GM19468 (cell line): ENCODE results near the gene WIZ.

ENCODE experiments used
- ATAC-seq: cut with Tn5 transposase; IDR thresholded peaks from one replicate; pipeline ENCODE4 v1.9.1; 2021; ENCODE audit warnings: mild to moderate bottlenecking, moderate library complexity, moderate number of reproducible peaks; ENCODE audit not compliant: unreplicated experiment; ENCODE audit errors: extremely low read depth

The WIZ gene

DNA sequence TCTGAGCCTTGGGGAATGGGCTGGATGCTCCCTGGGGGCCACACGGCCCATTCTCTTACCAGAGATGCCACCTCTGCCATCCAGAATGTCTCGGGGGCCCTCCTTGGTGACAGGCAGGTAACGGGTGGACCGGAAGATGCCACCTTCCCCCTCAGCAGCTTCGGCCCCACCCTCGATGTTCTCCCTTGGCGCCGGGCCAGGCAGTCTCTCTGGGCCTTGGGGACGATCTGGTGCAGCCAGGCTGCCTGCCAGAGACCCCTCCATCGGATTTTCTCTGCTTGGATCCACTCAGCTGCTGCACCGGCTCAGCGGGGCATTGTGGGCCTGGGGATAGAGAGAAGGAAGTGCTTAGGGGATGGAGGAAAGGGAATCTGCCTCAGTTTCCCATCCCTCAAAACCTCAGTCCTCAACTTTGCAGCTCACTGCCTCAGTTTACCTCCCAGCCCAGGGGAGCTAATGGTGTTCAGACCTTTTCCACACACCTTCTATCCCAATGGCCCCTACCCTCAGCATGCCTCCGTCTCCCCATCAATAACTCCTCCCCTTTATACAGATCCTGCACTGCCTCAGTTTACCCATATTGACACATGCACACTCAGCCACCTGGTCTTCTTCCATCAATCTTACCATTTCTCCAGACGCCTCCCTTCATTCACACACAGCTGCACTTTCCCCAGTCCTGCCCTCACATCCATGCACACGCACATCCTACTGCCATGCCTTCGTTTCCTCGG is 1.5 kb downstream of the WIZ start:
- ATAC-seq, result no peak

DNA sequence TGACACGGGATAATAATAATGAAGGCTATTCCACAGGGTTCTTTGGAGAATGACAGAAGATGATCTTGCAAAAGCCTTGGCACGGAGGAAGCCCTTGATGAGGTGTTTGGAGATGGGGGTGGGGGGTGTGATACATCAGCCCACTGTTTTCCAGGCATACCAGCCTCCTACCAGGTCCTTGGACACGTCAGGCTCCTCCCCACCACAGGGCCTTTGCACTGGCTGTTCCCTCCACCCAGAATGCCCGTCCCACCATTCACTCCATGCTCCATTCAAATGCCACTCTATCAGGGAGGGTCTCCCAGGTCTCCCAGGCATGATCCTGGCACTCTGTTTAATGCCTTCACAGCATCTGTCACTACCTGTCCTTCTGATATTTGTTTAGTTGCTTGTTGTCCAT is 2.7 kb downstream of the WIZ start:
- no peak for ATAC-seq

DNA sequence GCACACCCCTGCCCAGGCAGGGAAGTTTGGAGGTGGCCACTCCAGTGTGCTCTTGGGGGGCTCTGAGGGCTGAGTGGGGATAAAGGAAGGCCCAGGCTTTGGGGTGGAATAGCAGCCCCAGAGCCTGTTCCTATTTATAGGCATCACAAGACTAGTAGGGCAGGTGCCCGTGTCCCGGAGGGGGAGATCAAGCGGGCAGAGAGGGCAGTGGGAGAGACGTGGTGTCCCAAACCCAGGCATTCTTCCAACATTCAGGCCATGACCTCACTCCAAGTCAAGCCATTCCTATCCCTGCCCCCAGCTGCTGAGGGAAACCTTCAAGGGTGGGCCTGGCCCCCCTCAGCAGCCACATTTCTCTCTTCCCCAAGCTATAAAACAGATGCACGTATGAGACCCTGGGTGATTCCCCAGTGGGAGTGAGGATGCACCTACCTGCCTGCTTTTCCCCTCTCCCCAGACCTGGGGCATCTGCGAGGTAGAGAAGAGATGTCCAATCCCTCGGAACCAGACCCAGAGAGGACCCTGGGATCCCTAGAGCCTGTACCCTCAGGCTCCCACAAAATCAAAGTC is 3.9 kb downstream of the WIZ start:
- ATAC-seq, result no peak

DNA sequence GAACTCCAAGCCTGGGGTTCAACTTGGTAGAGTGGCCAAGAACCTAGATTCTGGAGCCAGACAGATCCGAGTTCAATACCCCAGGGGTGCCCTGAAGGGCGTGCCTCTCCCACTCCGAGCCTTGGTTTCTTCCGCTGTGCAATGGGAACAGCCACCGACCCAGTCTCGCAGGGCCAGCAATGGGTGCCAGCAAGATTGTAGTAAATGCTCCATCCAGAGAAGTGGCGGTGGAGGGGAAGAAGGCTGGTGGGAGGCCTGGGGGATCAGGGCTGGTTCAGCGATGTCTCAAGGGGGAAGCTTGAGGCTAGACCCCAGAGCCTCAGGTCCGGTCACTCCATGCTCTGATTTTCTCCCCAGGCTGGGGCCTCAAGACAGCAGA is 4.5 kb downstream of the WIZ start:
- no peak for ATAC-seq

DNA sequence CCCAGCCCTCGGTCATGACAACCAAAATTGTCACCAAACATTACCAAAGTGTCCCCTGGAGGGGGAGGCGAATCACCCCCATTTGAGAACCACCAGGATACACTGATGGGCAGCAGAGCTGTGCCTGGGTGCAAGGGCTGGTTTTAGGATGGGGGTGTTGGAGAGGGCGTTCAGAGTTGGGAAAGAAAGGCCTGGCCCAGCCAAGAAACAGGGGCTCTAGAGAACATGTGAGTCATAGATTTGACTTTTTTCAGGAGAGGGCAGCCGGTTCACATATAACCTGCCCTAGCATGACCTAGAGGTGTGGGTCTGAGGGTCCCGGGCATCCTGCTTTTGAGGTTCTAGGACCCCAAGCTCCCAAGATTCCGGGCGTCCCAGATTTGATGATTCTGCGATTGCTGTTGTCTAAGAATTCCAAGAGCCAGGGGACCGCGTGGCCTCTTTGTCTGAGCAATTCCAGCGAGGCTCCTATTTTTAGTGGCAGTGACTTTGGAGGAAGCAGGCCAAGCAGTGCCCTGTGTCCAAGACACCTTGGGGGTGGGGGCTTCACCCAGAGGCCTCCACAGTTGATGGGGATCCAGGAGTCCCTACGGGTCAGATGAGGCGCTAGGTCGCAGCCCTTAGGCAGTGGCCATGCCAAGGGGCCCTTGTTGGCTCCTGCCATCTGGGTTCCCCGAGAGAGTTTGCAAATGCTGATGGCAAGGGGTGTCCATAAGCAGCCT is 5.1 kb downstream of the WIZ start:
- ATAC-seq, result no peak

DNA sequence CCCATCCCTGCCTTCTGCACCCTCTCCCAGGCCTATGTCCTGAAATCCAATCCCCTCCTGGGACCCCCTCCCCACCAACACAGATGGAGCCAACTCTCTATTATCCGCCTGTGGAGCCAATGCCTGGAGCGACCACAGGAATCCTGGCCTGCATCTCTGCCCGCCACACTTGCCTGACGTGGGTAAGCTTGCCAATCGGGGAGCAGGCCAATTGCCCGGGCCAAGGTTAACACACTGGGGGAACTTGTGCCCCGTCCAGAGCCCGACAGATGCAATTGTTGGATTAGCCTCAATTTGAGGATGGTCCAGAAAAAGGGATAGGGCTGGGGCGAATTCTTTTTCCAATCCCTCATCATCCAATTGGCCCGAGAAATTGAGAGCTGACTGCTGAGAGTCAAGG is 5.9 kb downstream of the WIZ start:
- ATAC-seq, result no peak

DNA sequence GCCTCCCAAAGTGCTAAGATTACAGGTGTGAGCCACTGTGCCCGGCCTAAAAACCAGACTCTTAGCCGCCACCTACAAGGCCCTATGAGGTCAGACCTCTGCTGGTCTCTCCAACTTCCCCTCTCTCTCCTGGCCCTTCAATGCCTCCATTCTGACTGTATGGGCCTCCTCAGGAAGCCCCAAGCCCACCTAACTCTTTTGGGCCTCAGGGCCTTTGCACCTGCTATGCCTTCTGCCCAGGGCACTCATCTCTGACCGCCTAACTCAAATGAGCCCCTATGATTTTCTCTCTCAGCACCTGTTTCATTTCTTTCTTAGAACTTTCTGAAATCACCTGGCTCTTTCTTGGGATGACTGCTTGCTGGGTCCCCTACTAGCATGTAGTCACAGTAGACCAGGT is 6.4 kb downstream of the WIZ start:
- no peak for ATAC-seq

DNA sequence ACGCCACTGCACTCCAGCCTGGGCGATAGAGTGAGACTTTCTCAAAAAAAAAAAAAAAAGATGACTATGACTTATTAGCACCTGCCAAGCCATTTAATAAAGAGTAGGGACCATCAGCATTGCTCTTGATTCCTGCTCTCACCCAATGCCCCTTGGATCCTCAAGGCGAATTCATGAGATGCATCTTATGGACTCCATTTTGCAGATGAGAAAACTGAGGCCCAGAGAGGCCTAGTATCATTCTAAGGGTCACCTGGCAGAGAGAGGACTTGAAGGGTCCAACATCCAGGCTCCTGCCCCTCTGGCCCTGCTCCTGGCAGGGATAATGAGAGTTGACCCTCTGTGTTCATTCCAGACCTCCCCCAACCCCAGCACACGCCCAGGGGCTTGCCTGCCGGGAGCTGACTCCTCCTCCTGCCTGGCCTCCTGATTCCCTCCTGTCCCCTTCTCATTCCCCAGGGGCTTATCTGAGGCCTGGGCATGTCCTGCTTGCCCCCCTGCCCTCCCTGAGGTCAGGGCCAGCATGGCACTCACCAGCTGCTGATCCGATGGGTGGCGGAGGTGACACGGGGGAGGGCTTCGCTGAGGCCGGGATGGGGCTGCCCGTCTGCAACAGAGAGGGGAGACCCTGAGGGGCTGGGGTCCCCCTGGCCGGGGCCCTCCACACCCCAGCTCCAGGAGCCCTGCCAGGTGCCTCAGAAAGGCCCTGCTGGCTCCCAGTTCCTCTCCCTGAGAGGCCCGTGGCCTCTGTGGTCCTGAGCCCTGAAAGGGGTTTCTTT is 7.4 kb downstream of the WIZ start:
- ATAC-seq, result no peak

DNA sequence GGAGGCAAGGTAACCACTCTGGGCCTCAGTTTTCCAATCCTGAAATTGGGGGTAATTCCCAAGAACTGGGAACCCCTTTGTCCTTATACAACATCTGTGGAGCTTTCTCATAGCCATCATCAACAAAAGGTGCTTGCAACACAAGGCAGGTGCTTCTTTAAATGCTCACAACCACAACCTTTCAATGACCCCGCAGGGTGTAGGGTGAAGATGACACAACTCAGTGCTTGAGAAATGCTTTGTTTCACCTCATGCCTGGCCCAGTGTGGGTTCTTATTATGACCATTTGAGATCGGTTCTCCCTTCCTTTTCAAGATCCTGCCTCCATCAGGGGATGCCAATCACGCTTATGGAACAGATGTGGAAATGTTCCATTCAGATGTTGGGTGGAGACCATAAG is 8.4 kb downstream of the WIZ start:
- no peak for ATAC-seq

DNA sequence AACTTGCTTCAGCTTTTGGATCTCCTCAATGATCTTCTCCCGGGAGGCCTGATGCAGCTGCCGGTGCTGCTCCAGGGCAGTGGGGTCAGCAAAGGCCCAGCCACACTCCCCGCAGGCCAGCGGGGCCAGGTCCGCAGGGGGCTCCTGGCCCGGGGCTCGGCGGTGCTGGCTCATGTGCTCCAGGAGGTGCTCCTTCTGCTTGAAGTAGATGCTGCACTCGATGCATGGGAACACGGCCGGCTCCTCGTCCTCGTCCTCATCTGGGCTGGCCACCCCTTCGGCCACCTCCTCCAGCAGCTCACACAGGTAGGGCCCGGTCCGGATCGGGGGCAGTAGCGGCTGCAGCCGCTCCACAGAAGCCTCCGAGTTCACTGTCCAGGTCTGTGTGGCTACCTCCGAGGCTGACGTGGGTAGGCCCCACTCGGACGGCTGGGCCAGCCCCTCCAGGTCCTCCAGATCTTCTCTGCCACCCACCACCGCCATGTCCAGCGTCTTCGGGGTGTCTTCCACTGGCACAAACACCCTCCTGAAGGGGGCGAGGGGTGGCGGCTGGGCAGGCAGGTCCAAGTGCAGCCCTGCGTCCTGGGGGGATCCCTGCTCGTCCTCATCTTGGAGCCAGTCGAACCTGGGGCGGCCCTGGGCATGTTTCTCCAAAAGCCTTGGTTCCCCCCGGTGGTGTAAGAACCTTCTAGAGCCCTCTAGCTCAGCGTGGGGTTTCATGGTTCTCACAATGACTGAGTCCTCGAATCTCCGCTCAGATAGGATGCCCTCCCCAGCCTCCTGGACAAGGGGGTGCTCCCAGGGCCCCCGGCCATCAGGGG is 9.7 kb downstream of the WIZ start:
- no peak for ATAC-seq

DNA sequence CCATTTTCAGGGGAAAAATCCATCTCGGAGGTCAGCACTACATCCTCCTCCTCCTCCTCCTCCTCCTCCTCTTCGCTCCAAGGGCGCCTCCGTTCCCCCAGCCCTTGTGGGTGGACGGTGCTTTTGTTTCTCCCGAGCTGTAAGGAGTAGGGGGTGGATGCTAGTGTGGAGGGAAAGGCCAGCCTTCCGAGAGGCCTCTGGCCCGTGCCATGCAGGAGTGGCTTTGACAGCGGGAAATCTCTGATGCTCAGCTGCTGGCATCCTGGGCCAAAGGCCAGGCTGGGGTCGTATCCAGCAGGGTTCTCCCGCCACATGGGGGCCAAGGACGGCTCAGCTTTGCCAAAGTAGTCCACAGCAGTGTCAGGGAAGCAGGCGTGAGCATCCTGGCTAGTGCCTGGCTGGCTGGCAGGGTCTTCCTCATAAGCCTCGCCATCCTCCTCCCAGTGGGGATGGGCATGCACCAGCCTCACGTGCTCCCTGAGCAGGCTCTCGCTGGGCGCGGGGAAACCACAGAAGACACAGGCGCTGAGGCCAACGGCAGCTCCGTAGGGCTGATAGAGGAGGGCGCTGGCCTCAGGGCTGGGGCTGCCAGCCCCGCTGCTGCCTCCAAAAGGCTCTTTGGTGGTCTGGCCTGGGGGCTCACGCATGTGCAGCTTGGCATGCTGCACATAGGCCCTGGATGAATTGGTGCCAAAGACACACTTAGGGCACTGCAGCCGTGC is 10.5 kb downstream of the WIZ start:
- ATAC-seq, result no peak

DNA sequence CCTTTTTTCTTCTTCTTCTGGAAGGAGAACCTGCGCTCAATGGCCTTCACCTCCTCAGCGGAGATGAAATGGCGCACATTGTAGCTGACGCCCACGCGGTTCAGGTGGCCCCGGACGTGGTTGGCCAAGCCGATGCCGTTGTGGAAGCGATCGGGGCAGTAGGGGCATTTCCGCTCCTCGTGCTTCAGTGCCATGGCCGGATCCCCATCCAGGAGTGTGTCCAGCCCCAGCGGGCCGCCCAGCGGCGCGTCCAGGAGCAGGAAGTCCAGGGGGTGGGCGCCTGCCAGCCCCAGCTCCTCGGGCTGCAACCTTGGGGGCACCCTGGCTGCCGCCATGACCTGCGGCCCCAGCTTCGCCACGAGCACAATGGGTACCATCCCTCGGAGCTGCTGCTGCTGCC is 11.2 kb downstream of the WIZ start:
- no peak for ATAC-seq

DNA sequence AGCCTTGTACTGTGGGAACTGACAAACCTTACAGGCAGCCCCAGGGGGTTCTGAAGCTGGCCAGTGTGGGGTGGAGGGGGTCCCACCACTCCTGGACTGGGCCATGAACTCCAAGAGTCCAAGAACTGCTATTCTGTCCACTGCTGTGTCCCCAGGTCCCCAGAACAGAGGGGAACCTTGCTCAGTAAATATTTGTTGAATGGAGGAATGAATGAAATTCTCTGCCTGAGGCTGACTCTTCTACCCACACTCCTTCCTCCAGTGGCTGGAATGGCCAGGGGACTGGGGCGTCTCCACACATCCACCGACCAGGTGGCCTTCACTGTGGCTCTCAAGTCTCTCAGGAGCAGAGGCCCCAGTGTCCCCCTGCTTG is 11.6 kb downstream of the WIZ start:
- ATAC-seq, result no peak

DNA sequence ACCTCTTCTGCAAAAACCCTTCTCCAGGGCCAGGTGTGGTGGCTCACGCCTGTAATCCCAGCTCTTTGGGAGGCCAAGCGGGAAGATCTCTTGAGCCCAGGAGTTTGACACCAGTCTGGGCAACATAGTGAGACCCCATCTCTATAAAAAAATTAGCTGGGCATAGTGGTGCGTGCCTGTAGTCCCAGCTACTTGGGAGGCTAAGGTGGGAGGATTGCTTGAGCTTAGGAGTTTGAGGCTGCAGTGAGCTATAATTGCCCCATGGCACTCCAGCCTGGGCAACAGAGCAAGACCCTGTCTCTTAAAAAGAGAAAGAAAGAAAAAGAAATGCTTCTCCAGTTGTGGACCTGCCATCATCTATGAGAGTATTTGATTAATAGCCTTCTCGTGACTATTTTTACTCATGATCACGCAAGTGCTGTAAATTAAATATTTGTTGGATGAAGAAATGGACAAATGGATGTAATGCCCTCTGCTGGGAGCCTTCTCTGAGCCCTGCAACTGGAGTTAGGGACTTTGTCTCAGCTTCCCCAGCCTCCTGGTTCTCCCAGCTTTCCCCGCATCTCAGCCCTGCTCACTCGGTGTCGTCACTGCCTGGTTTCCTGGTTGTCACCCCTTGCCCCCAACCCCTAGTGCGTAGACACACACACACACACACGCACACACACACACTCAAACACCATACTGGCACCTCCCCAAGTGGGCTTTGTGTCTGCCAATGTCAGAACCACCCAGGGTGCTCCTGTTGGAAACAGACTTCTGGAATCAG is 12.2 kb downstream of the WIZ start:
- ATAC-seq, result no peak

DNA sequence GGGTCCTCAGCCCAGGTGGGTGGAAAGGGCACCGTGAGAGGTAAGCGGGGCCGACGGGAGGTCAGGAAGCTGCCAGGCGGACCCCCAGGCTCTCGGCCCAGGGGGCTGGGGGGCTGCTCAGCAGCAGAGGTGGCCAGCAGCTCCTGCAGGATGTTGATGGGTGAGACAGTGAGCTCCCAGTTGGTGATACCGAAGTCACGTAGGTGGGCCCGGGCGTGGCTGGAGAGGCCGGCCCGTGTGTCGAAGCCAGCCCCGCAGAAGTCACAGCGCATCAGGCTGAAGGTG is 13.0 kb downstream of the WIZ start:
- no peak for ATAC-seq

DNA sequence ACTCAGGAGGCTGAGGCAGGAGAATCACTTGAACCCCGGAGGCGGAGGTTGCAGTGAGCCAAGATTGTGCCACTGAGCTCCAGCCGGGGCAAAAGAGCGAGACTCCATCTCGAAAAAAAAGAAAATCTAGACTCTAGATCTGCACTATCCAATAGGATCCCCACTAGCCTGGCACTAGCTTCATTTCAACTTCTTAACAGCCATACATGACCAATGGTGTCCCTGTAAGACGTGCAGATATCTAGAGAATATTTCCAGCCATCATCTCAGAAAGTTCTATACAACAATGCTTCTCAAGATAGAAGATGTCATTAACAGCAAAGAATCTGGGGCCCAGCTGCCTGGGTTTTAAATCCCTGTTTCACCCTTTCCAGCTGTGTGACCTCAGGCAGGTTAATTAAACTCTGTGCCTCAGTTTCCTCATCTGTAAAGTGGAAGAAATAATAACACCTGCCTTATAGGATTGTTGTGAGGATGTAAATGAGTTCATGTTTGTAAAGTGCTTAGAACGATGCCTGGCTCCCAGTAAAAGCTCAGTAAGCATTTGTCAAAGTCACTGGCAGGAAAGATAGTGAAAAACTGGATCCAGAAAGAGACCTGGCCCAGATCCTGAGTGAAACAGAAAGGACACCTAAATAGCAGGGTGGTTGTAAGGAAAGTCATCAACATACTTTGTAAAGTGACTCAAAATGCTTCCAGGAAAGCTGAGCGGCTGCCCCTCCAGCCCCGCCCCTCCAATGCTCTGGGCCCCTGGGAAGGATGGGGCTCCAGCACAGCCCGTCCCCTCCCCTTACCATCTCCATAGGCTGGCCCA is 13.5 kb downstream of the WIZ start:
- ATAC-seq, result no peak

DNA sequence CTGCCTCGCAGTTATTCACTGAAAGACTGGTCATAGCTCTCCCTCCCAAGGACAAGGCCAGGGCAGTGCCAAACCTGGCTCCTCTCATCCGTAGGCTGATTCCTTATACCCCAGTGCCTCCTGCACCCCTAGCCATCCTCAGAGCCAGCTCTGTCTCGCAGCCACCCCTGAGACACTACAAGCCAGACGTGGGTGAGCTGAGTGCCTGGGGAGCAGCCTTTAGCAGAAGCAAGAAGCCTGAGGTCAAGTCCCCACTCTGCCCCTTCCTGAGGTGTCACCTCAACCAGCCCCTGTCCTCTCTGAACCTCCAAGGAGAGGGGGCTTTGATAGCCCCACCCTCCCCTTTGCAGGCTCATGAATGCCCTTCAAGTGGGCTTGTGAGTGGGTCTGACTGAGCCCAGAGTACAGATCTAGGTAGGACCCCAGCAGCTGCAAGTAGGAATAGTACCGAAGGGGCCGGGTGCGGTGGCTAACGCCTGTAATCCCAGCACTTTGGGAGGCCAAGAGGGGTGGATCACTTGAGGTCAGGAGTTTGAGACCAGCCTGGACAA is 16.2 kb downstream of the WIZ start:
- no peak for ATAC-seq
